Body of pancreas (tissue), 4 donors: Measurements from ENCODE around the gene USP15.

ENCODE experiments used
- POLR2A ChIP-seq, 3 donors: fragments of 450-650 bp; IDR thresholded peaks; one replicate each; pipeline ENCODE4 v1.6.1; 2016; ENCODE audit warnings: antibody characterized with exemption in 3 of 3, mild to moderate bottlenecking in 2 of 3
- TF ChIP-seq, protein P1 (sequence below), 7 experiments: fragments of 450-650 bp in 4 of 7; fragments of 200-600 bp in 3 of 7; sonication (generic) in 3 of 7; IDR thresholded peaks; one replicate each; pipeline ENCODE4 v1.5.1; 2016 to 2019; ENCODE audit warnings: antibody characterized with exemption in 7 of 7

DNA sequence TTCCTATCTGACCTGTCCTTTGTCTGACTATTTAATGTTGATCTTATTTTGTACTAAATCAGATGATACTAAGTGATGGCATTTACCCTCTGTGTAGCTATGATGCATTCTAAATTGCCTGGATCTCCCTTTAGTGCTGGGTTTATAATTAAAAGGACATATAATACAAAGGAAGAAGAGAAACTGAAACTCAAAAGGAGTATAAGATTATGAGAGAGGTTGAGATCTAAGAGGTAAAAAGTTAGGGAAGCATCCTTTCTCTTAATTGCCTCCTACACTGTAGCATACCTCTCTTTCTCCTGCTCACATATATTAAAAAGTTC, 119.5 kb downstream of the USP15 start:
- TF ChIP-seq, protein P1, sequence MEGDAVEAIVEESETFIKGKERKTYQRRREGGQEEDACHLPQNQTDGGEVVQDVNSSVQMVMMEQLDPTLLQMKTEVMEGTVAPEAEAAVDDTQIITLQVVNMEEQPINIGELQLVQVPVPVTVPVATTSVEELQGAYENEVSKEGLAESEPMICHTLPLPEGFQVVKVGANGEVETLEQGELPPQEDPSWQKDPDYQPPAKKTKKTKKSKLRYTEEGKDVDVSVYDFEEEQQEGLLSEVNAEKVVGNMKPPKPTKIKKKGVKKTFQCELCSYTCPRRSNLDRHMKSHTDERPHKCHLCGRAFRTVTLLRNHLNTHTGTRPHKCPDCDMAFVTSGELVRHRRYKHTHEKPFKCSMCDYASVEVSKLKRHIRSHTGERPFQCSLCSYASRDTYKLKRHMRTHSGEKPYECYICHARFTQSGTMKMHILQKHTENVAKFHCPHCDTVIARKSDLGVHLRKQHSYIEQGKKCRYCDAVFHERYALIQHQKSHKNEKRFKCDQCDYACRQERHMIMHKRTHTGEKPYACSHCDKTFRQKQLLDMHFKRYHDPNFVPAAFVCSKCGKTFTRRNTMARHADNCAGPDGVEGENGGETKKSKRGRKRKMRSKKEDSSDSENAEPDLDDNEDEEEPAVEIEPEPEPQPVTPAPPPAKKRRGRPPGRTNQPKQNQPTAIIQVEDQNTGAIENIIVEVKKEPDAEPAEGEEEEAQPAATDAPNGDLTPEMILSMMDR (IDR thresholded peaks at IDR 0.05): no peak
- TF ChIP-seq POLR2A (IDR thresholded peaks at IDR 0.05): no peak
